CD4-positive, alpha-beta T cell treated with Interleukin-2 at 100 ng/mL for 4 hours (primary cell): ENCODE measurements around the gene SHISA2.

Experiments used
- DNase-seq: peaks from one replicate; pipeline ENCODE4 v3.0.0-alpha.2; 2020; ENCODE audit warnings: low spot score

The SHISA2 gene

GRCh38 chr13:26017932-26018665, 33.7 kb downstream of the SHISA2 start:
- DNase-seq = no peak

- no peak for DNase-seq
Observed at GRCh38 chr13:26017196-26017921, 34.5 kb downstream of the SHISA2 start.

- no peak for DNase-seq
Observed at GRCh38 chr13:26016189-26016588, 35.6 kb downstream of the SHISA2 start.

GRCh38 chr13:26015271-26016125, 36.3 kb downstream of the SHISA2 start:
- DNase-seq = no peak

- no peak for DNase-seq
Observed at GRCh38 chr13:26012995-26013394, 38.8 kb downstream of the SHISA2 start.

GRCh38 chr13:26011996-26012821, 39.6 kb downstream of the SHISA2 start:
- peak; percentile 39 for DNase-seq

- no peak for DNase-seq
Observed at GRCh38 chr13:26011208-26011573, 40.6 kb downstream of the SHISA2 start.

GRCh38 chr13:26010487-26011207, 41.2 kb downstream of the SHISA2 start:
- no peak for DNase-seq

GRCh38 chr13:26007261-26008125, 44.3 kb downstream of the SHISA2 start:
- no peak for DNase-seq
